Fibroblast of peridontal ligament (primary cell): ENCODE data around the gene MLLT10.
A peak's percentile ranks its signal among the peaks of the same experiment; 100 is the strongest.
"Not testable (repeated sequence)": the region's sequence is repeated elsewhere in the genome, so short reads cannot be mapped to it uniquely, and the experiment has no call there.

Source experiments
- DNase-seq: peaks from one replicate; pipeline ENCODE4 v3.0.0-alpha.2; 2010; ENCODE audit errors: extremely low read depth

The MLLT10 gene

GRCh38 chr10:21694631-21695030 is 160.6 kb downstream of the MLLT10 start:
- DNase-seq, result no peak

DNA sequence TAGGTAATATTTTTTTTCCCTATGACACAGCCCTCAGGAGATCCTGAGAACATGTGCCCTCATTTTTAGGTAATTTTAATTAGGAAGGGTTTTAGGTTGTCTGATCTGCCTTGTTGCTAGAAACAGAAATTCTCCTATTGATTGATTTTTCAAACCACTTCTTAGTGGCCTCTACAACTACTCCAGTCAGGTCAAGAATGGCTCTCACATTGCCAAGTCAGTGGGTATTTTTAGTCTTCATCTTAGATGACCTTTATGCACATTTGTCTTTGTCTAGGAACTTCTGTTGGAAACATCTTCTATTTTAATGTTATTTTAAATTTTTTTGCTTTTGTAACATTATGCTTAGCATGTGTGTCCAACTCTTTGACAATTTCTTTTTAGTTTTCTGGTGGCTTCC is 162.3 kb downstream of the MLLT10 start:
- DNase-seq, result no peak

DNA sequence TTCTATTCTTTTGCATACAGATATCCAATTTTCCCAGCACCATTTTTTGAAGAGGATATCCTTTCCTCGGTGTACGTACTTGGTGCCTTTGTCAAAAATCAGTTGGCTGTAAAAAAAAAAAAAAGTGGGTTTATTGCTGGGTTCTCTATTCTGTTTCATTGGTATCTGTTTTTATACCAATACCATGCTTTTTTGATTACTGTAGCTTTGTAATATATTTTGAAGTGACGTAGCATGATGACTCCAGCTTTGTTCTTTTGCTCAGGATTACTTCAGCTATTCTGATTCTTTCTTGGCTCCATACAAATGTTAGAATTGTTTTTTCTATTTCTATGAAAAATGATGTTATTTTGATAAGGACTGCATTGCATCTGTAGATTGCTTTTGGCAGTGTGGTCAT is 165.5 kb downstream of the MLLT10 start:
- no peak for DNase-seq

DNA sequence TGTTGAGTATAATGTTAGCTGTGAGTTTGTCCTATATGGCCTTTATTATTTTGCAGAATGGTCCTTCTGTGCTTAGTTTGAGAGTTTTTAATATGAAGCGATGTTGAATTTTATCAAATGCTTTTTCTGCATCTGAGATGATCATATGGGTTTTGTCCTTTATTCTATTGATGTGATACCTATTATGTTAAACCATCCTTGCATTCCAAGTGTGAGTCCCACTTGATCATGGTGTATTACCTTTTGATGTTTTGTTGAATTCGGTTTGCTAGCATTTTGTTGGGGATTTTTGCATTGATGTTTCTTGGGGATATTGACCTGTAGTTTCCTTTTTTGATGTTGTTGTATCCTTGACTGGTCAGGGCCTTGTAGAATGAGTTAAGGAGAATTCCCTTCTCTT is 166.4 kb downstream of the MLLT10 start:
- no peak for DNase-seq

GRCh38 chr10:21702633-21703111 is 168.6 kb downstream of the MLLT10 start:
- DNase-seq, result no peak

GRCh38 chr10:21705142-21705827 is 171.3 kb downstream of the MLLT10 start:
- DNase-seq, result no peak

DNA sequence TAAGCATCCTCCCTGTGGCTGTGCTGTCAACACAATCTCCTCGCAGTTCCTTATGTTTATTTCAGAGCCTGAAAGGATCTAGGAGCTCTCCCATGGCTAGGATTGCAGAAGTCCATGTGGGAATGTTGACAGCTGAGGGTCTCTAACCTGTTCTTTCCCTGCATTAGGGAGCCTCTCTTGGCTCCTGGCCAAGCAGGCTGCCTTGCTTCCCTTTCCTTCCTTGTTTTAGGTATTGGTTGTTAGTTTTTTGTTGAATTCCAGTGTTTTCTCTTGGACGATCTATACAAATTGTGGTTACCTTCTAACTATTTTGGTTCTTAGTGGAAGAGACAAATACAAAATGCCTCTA is 171.8 kb downstream of the MLLT10 start:
- DNase-seq, result no peak

DNA sequence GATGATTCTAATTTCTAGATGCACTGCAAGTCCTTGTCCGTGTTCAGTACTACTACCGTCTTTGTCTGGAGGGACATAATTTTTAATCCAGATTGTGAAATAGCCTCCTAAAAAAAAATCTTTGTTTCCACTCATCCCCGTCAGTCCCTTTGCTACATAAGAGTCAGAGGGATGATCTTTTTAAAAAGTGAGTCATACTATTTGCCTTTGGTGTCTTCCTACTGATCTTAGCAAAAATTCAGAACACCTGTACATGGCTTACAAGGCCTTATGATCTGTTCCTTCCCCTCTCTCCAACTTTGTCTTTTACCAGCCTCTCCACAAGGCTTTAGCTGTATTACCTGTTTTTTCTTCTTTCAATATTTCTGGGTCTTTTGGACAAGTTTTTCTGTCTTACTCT is 173.5 kb downstream of the MLLT10 start:
- no peak for DNase-seq

GRCh38 chr10:21712975-21713374 is 178.9 kb downstream of the MLLT10 start:
- DNase-seq, result no peak

- no peak for DNase-seq
Observed at GRCh38 chr10:21715531-21716195, 181.6 kb downstream of the MLLT10 start.

GRCh38 chr10:21717437-21718054 is 183.5 kb downstream of the MLLT10 start:
- not testable (repeated sequence) for DNase-seq

DNA sequence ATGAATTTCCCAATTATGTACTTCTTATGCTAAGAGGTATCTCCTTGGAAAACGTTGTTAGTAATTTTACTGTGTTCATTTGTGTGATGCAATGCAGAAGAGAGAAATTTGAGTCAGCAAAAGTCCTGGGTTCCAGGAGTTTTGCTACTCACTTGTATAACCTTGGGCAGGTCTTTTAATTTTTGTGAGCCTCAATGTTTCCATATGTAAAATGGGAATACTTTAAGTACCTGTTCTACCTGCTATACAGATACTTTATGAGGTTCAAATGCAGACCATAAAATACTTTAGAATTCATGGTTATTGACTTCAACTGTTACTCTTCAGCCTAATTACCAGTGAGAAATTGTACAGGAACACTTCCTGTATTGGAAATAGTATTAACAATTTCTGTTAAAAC is 185.5 kb downstream of the MLLT10 start:
- DNase-seq, result no peak

- DNase-seq, result no peak
Observed at GRCh38 chr10:21720090-21720489, 186.1 kb downstream of the MLLT10 start.

DNA sequence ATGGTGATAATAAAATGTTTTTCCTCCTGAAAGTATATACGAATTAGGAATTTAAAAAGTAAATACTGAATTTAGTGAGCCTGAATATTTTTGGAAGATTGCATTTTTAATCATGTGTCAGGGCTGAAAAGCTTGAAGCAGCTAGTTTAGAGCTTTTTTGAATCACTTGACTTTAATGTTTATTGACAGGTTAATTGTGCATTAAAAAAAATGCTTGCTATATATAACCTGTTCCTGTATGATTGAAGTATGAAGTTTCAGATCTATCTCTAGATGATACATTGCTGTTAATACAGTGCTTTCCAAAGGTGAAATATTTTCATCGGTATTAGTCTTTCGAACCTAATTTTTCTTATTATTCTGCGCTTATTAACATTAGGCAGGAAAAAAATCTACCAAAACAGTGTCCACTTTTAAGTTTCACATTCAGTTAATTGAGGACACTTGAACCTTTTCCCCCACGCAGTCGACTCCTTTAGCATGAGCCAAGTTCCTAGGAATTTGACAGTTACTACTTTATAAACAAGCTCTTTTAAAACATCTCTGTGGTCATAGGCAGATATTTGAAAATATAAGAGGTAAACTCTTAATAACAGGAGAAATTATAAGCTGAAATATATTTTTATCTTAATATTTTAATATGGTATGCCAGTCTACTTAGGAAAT is 187.1 kb downstream of the MLLT10 start:
- peak; percentile 17 for DNase-seq

DNA sequence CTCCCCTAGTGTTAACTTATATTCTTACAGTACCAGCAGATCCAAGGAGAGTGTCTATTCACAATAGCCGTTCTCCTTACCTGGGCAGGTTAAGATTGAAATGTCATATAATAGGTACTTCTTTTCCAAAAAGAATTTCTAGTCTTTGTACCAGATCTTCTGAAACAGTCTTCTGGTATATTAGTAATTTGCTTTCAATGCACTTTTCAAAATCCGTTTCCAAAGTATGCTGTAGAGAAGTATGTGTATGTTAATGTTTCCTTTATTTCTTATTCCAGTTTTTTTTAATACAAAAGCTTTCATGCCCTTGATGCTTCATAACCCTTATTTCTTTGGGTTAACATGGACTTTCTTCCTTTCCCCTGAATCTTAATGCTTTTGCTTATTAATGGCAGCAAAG is 188.2 kb downstream of the MLLT10 start:
- no peak for DNase-seq

DNA sequence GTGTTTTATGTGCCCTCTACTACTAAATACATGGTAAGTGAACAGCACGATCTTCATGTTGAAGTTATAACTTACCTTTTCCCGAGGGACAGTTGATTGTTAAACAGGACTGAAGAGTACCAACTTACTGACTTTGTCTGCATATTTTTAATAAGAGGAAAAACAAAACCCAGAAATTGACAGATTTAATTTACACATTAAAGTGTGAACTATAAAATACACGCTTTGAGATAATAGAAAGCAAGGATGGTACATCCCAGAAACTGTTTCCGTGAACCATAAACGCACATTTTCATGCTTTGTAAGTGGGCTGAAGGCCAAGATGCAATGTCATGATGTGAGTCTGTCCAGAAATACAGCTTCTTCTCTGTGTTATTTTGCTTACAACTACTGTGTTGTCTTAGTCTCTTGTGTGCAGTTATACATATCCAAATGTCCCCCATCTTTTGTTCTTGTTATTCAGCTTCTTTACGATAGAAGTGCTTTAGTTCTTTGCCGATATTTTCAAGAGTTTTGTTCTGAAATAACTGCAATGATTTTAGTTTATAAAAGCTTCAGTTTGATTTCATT is 190.1 kb downstream of the MLLT10 start:
- no peak for DNase-seq

DNA sequence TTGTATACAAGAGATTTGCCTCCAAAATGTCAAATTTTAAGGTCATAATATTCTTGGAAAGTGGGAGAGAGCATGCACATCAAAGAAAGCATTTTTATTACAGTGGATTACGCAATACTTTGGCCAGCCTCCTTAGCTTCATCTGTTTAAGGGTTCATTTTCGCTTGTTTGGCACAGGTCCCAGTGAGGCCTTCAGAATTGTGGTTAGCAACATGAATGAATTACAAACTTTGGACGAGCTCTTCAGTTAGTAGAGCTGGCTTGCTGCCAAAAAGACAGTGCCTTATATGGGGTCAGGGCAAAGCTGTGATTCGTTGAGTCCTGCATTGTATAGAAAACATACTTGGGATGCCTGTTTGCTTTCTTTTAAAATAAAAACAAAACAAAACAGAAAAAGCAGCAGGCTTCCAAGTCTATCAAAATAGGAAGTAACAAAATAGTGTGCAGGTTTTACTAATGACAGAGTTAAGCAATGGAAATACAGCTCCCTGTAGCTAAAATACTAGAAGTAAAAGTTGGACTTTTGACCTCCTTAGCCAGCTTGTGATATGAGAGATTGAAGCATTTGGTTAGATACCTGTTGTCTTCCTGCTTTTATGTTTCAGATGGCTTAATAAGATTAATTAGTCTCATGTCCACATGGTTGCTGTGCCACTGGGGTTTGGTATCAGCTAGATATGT is 190.8 kb downstream of the MLLT10 start:
- peak; percentile 100 for DNase-seq

GRCh38 chr10:21726601-21727225 is 192.7 kb downstream of the MLLT10 start:
- DNase-seq, result no peak

DNA sequence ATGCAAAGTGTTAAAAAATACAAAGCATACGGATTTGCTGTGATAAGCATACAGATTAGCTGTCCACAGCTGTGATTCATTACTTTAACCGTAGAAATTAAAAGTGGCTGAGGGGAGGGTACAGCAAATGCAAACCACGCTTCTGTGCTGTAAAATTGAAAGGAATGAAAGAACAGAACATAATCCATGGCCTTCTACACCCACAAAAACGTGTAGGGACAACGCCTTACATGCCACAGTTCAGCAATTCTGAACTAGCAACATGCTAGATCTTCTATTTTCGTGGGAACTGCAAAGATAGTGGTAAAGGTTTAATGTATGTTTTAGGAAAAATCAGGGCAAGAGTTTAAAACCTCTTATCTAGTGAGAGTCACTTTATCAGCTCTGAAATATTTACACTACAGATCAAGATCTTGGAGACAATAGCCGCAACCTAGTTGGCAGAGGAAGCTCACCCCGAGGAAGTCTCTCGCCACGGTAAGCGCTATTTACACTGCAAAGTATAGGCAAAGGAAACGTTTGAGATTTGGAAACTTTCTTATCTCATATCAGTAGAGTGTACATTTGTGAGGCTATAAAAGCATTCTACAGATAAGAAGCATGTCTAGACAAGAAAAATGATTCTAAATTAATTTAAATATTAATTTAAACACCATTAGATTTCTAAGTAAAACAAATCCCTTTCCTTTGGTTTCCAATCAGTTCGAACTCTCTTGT is 193.6 kb downstream of the MLLT10 start:
- peak; percentile 62 for DNase-seq

- no peak for DNase-seq
Observed at GRCh38 chr10:21728618-21729017, 194.6 kb downstream of the MLLT10 start.
